Raji (cell line): ENCODE measurements around the gene MARCHF11.

Experiments used
- POLR2A ChIP-seq: IDR thresholded peaks from 2 replicates; pipeline ENCODE4 v1.6.1; 2011; ENCODE audit warnings: low read depth, low read length, control low read depth; ENCODE audit not compliant: insufficient read depth

Gene MARCHF11

GRCh38 chr5:16179511-16179935, at the start of gene MARCHF11:
TSS of gene MARCHF11 (minus strand) at chr5:16179791. CDS start at chr5:16179575, 216 bp downstream.
- no peak for TF ChIP-seq POLR2A

GRCh38 chr5:16225927-16226326, 46.3 kb upstream of the MARCHF11 start:
- TF ChIP-seq POLR2A: no peak

- TF ChIP-seq POLR2A: no peak
Measured at GRCh38 chr5:16192311-16192710, 12.7 kb upstream of the MARCHF11 start.

GRCh38 chr5:16180789-16181082, 1.1 kb upstream of the MARCHF11 start:
- TF ChIP-seq POLR2A: no peak

- TF ChIP-seq POLR2A: no peak
Measured at GRCh38 chr5:16179936-16180788, 571 bp upstream of the MARCHF11 start.

GRCh38 chr5:16178745-16179372, 732 bp downstream of the MARCHF11 start:
- TF ChIP-seq POLR2A: no peak

GRCh38 chr5:16169550-16169949, 10.0 kb downstream of the MARCHF11 start:
- TF ChIP-seq POLR2A: no peak

GRCh38 chr5:16160706-16161105, 18.9 kb downstream of the MARCHF11 start:
- TF ChIP-seq POLR2A: no peak

- TF ChIP-seq POLR2A: no peak
Measured at GRCh38 chr5:16159636-16160035, 20.0 kb downstream of the MARCHF11 start.

GRCh38 chr5:16156152-16156551, 23.4 kb downstream of the MARCHF11 start:
- TF ChIP-seq POLR2A: no peak

GRCh38 chr5:16152601-16153568, 26.7 kb downstream of the MARCHF11 start:
- TF ChIP-seq POLR2A: no peak

- TF ChIP-seq POLR2A: no peak
Measured at GRCh38 chr5:16149621-16150020, 30.0 kb downstream of the MARCHF11 start.

- no peak for TF ChIP-seq POLR2A
Measured at GRCh38 chr5:16147179-16147900, 32.3 kb downstream of the MARCHF11 start.

- no peak for TF ChIP-seq POLR2A
Measured at GRCh38 chr5:16144416-16144815, 35.2 kb downstream of the MARCHF11 start.
